GM08714 (cell line): ENCODE data around the gene FAM161A.

ENCODE experiments used
- H3K4me3 ChIP-seq: fragments of 200-500 bp; sonication (Bioruptor generic); 2 replicates; pipeline ENCODE4 v1.5.1; 2014; ENCODE audit warnings: mild to moderate bottlenecking, low read length, inconsistent platforms
- ZNF274 ChIP-seq: IDR thresholded peaks from 2 replicates; pipeline ENCODE4 v1.6.1; 2012; ENCODE audit warnings: mild to moderate bottlenecking, low read depth, low read length

FAM161A gene

GRCh38 chr2:61775956-61776570 lies 77.8 kb downstream of the FAM161A start:
- TF ChIP-seq ZNF274 = no peak

More at GRCh38 chr2:61775956-61776570, 77.8 kb downstream of the FAM161A start:
- peak overlapping the region; percentile 5; the same call in 1 of the 2 replicates for H3K4me3 ChIP-seq
